HEK293 (cell line): ENCODE results near the gene ARMC7.

Experiments used
- CTCF ChIA-PET: fragments of 350-600 bp; formaldehyde crosslinking; extraction: SDS; loops from one replicate; lab custom pipeline; 2021; ENCODE audit warnings: antibody characterized with exemption; lab: Yijun Ruan, JAX
- POLR2A ChIA-PET: fragments of 300-600 bp; formaldehyde crosslinking; extraction: SDS; loops from one replicate; lab custom pipeline; 2020; ENCODE audit warnings: antibody characterized with exemption, inconsistent platforms; lab: Yijun Ruan, JAX
- H3K27ac ChIP-seq: fragments of 200-500 bp; sonication (Bioruptor generic); 2 replicates; pipeline ENCODE4 v1.5.1; 2014; ENCODE audit warnings: low read depth, low read length, control low read depth, inconsistent platforms; ENCODE audit errors: extremely low read depth
- H3K36me3 ChIP-seq, 2 experiments: fragments of 200-500 bp in 1 of 2; sonication (Bioruptor generic) in 1 of 2; 1 replicate in 1 of 2; 2 replicates in 1 of 2; pipeline ENCODE4 v1.5.1; 2014 to 2017; ENCODE audit warnings: inconsistent platforms in 2 of 2, low read length in 2 of 2; ENCODE audit not compliant: control insufficient read depth in 2 of 2, insufficient read depth in 1 of 2
- H3K4me1 ChIP-seq: fragments of 200-500 bp; sonication (Bioruptor generic); 2 replicates; pipeline ENCODE4 v1.5.1; 2014; ENCODE audit warnings: mild to moderate bottlenecking, low read length, inconsistent platforms; ENCODE audit not compliant: control insufficient read depth, insufficient read depth
- H3K4me3 ChIP-seq: 2 replicates; pipeline ENCODE4 v1.5.1; 2011; ENCODE audit warnings: low read depth, mild to moderate bottlenecking, control low read depth, low read length, moderate library complexity
- H3K9me3 ChIP-seq: fragments of 200-500 bp; sonication (Bioruptor generic); 2 replicates; pipeline ENCODE4 v1.5.1; 2014; ENCODE audit warnings: low read depth, low read length, inconsistent platforms; ENCODE audit not compliant: control insufficient read depth, insufficient read depth
- SALL2 ChIP-seq: fragments of 450-650 bp; formaldehyde crosslinking; IDR thresholded peaks from 2 replicates; pipeline ENCODE4 v1.5.0; 2017; ENCODE audit warnings: missing biosample characterization, mild to moderate bottlenecking, missing genetic modification characterization, borderline replicate concordance
- YY2 ChIP-seq: fragments of 450-650 bp; formaldehyde crosslinking; IDR thresholded peaks from 2 replicates; pipeline ENCODE4 v1.5.1; 2016; ENCODE audit warnings: missing biosample characterization, missing genetic modification characterization
- ZBTB8A ChIP-seq: fragments of 450-650 bp; formaldehyde crosslinking; IDR thresholded peaks from 2 replicates; pipeline ENCODE4 v1.5.1; 2016; ENCODE audit warnings: missing biosample characterization, missing genetic modification characterization
- ZFP69B ChIP-seq: fragments of 450-650 bp; formaldehyde crosslinking; IDR thresholded peaks from 2 replicates; pipeline ENCODE4 v1.5.1; 2016; ENCODE audit warnings: missing biosample characterization, missing genetic modification characterization
- ZNF16 ChIP-seq: fragments of 450-650 bp; formaldehyde crosslinking; IDR thresholded peaks from 2 replicates; pipeline ENCODE4 v1.5.1; 2016; ENCODE audit warnings: low read depth, missing biosample characterization, missing genetic modification characterization
- ZNF202 ChIP-seq: fragments of 450-650 bp; formaldehyde crosslinking; IDR thresholded peaks from 2 replicates; pipeline ENCODE4 v1.5.1; 2016; ENCODE audit warnings: missing biosample characterization, missing genetic modification characterization, borderline replicate concordance
- ZNF416 ChIP-seq: fragments of 450-650 bp; formaldehyde crosslinking; IDR thresholded peaks from 2 replicates; pipeline ENCODE4 v1.5.1; 2016; ENCODE audit warnings: missing biosample characterization, missing genetic modification characterization
- ZNF48 ChIP-seq: fragments of 450-650 bp; formaldehyde crosslinking; IDR thresholded peaks from 2 replicates; pipeline ENCODE4 v1.5.1; 2016; ENCODE audit warnings: missing biosample characterization, missing genetic modification characterization
- ZNF530 ChIP-seq: fragments of 450-650 bp; formaldehyde crosslinking; IDR thresholded peaks from 2 replicates; pipeline ENCODE4 v1.5.1; 2016; ENCODE audit warnings: low read depth, missing biosample characterization, missing genetic modification characterization
- ZNF571 ChIP-seq: fragments of 450-650 bp; formaldehyde crosslinking; IDR thresholded peaks from 2 replicates; pipeline ENCODE4 v1.5.0; 2017; ENCODE audit warnings: missing biosample characterization, missing genetic modification characterization
- ZNF707 ChIP-seq: fragments of 450-650 bp; formaldehyde crosslinking; IDR thresholded peaks from 2 replicates; pipeline ENCODE4 v1.5.1; 2016; ENCODE audit warnings: missing biosample characterization, missing genetic modification characterization
- ZNF792 ChIP-seq: fragments of 450-650 bp; formaldehyde crosslinking; IDR thresholded peaks from 2 replicates; pipeline ENCODE4 v1.5.1; 2016; ENCODE audit warnings: missing biosample characterization, missing genetic modification characterization
- TF ChIP-seq, protein P1 (sequence below): fragments of 450-650 bp; formaldehyde crosslinking; IDR thresholded peaks from 2 replicates; pipeline ENCODE4 v1.5.0; 2017; ENCODE audit warnings: missing biosample characterization, missing genetic modification characterization, borderline replicate concordance
- TF ChIP-seq, protein P2 (sequence below): fragments of 450-650 bp; formaldehyde crosslinking; conservative IDR thresholded peaks from 2 replicates; pipeline ENCODE4 v1.5.1; 2016; ENCODE audit warnings: low read depth, missing biosample characterization, missing genetic modification characterization
- TF ChIP-seq, protein P3 (sequence below): fragments of 450-650 bp; formaldehyde crosslinking; IDR thresholded peaks from 2 replicates; pipeline ENCODE4 v1.5.1; 2016; ENCODE audit warnings: missing biosample characterization, missing genetic modification characterization
- TF ChIP-seq, protein P4 (sequence below): fragments of 450-650 bp; formaldehyde crosslinking; IDR thresholded peaks from 2 replicates; pipeline ENCODE4 v1.5.1; 2017; ENCODE audit warnings: missing biosample characterization, missing genetic modification characterization
- TF ChIP-seq, protein P5 (sequence below): fragments of 450-650 bp; formaldehyde crosslinking; IDR thresholded peaks from 2 replicates; pipeline ENCODE4; 2016; ENCODE audit warnings: missing biosample characterization, missing genetic modification characterization
- TF ChIP-seq, protein P6 (sequence below): fragments of 450-650 bp; formaldehyde crosslinking; IDR thresholded peaks from 2 replicates; pipeline ENCODE4 v1.5.1; 2016; ENCODE audit warnings: missing biosample characterization, missing genetic modification characterization

ARMC7 gene

DNA sequence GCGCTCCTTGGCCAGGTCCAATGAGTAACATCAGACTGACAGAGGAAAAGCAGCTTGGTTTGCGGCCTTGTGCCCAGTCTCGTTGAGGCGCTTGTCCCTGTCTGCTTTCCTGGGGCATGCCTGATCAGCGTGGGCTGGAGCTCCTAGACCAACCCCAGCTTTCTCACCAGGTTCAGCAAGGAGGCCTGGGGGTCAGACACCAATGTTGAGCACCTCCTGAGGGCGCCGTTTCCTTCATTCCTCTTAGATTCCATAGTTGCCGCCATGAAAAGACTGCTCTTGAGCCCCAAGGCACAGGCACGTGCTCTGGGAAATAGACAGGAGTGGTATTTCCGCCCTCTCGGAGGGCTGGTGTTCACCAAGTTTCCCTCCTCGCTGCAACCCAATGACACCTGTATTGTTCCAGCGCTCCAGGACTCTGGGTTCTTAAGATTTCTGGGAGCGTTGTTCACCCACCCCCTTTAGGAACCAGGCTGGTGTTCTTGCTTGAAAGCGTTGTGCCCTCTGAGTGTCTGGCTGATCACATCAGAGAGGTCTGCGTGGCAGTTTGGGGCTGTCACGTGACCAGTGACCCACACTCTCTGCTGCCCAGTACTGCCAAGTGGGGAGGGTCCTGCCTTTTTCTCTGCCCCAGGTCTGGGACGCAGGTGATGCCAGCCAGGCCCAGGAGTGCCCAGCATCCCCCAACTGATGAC is 44.8 kb upstream of the ARMC7 start (continued):
- TF ChIP-seq, protein P1, sequence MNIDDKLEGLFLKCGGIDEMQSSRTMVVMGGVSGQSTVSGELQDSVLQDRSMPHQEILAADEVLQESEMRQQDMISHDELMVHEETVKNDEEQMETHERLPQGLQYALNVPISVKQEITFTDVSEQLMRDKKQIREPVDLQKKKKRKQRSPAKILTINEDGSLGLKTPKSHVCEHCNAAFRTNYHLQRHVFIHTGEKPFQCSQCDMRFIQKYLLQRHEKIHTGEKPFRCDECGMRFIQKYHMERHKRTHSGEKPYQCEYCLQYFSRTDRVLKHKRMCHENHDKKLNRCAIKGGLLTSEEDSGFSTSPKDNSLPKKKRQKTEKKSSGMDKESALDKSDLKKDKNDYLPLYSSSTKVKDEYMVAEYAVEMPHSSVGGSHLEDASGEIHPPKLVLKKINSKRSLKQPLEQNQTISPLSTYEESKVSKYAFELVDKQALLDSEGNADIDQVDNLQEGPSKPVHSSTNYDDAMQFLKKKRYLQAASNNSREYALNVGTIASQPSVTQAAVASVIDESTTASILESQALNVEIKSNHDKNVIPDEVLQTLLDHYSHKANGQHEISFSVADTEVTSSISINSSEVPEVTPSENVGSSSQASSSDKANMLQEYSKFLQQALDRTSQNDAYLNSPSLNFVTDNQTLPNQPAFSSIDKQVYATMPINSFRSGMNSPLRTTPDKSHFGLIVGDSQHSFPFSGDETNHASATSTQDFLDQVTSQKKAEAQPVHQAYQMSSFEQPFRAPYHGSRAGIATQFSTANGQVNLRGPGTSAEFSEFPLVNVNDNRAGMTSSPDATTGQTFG (tag by site-specific recombination), result no peak
- TF ChIP-seq ZNF707 (tag by site-specific recombination), result no peak
- TF ChIP-seq, protein P2, sequence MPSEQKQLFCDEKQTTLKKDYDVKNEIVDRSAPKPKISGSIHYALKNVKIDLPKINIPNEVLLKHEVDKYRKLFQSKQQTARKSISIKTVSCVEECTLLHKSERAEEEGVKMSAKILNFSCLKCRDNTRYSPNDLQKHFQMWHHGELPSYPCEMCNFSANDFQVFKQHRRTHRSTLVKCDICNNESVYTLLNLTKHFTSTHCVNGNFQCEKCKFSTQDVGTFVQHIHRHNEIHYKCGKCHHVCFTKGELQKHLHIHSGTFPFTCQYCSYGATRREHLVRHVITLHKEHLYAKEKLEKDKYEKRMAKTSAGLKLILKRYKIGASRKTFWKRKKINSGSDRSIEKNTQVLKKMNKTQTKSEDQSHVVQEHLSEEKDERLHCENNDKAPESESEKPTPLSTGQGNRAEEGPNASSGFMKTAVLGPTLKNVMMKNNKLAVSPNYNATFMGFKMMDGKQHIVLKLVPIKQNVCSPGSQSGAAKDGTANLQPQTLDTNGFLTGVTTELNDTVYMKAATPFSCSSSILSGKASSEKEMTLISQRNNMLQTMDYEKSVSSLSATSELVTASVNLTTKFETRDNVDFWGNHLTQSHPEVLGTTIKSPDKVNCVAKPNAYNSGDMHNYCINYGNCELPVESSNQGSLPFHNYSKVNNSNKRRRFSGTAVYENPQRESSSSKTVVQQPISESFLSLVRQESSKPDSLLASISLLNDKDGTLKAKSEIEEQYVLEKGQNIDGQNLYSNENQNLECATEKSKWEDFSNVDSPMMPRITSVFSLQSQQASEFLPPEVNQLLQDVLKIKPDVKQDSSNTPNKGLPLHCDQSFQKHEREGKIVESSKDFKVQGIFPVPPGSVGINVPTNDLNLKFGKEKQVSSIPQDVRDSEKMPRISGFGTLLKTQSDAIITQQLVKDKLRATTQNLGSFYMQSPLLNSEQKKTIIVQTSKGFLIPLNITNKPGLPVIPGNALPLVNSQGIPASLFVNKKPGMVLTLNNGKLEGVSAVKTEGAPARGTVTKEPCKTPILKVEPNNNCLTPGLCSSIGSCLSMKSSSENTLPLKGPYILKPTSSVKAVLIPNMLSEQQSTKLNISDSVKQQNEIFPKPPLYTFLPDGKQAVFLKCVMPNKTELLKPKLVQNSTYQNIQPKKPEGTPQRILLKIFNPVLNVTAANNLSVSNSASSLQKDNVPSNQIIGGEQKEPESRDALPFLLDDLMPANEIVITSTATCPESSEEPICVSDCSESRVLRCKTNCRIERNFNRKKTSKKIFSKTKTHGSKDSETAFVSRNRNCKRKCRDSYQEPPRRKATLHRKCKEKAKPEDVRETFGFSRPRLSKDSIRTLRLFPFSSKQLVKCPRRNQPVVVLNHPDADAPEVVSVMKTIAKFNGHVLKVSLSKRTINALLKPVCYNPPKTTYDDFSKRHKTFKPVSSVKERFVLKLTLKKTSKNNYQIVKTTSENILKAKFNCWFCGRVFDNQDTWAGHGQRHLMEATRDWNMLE (tag by site-specific recombination), result no peak
- TF ChIP-seq, protein P3, sequence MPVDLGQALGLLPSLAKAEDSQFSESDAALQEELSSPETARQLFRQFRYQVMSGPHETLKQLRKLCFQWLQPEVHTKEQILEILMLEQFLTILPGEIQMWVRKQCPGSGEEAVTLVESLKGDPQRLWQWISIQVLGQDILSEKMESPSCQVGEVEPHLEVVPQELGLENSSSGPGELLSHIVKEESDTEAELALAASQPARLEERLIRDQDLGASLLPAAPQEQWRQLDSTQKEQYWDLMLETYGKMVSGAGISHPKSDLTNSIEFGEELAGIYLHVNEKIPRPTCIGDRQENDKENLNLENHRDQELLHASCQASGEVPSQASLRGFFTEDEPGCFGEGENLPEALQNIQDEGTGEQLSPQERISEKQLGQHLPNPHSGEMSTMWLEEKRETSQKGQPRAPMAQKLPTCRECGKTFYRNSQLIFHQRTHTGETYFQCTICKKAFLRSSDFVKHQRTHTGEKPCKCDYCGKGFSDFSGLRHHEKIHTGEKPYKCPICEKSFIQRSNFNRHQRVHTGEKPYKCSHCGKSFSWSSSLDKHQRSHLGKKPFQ (tag by site-specific recombination), result no peak
- TF ChIP-seq, all 188 proteins: peak for 0

DNA sequence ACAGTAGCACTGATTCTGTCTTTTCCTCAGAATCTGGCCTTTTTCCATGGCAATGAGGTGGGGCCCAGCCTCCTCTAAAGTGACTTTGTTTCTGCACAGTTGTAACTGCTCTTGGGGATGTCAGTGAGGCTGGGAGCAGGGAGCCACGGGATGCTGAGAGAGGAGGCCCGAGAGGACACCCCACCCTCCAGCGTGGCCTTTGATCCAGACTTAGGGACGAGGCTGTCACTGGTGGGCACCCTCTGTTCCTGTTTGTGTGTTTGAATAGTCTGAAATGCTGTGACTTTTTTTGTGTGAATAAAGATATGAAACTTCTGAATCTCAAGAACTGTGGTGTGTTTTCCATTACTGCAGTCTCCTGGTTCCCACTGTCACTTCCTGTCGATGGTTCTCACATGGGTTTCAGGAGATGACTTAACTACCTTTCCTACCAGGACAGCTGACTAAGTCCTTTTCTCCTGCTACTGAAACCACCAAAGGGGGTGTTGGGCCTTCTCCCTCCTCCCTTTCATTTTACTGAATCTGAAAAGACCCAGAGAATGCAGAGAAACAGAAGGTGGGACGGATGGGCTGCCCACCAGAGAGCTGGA is 44.1 kb upstream of the ARMC7 start:
- Histone ChIP-seq H3K27ac (no peak overlapping the region), H3K9me3 (no peaks in the 10 kb centered on the region), H3K36me3 (peaks cover 18 to 48% of the 10 kb centered on the region in 2 experiments), H3K4me1 (no peaks in the 10 kb centered on the region), H3K4me3 (no peak overlapping the region)
- ChIA-PET POLR2A (no interaction called here), CTCF (interaction anchor here (0.7 to 15.6 kb wide), 4 partner anchors 11 to 104 kb away, joined by 3 to 117 read pairs (median 3); partner anchors contain the start of gene ARMC7)
- TF ChIP-seq ZBTB8A (tag by site-specific recombination), result no peak
- no peak for TF ChIP-seq ZNF571 (tag by site-specific recombination)
- TF ChIP-seq, protein P4, sequence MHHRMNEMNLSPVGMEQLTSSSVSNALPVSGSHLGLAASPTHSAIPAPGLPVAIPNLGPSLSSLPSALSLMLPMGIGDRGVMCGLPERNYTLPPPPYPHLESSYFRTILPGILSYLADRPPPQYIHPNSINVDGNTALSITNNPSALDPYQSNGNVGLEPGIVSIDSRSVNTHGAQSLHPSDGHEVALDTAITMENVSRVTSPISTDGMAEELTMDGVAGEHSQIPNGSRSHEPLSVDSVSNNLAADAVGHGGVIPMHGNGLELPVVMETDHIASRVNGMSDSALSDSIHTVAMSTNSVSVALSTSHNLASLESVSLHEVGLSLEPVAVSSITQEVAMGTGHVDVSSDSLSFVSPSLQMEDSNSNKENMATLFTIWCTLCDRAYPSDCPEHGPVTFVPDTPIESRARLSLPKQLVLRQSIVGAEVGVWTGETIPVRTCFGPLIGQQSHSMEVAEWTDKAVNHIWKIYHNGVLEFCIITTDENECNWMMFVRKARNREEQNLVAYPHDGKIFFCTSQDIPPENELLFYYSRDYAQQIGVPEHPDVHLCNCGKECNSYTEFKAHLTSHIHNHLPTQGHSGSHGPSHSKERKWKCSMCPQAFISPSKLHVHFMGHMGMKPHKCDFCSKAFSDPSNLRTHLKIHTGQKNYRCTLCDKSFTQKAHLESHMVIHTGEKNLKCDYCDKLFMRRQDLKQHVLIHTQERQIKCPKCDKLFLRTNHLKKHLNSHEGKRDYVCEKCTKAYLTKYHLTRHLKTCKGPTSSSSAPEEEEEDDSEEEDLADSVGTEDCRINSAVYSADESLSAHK (tag by site-specific recombination), result no peak
- no peak for TF ChIP-seq ZFP69B (tag by site-specific recombination)
- no peak for TF ChIP-seq ZNF16 (tag by site-specific recombination)
- no peak for TF ChIP-seq ZNF530
- TF ChIP-seq ZNF416 (tag by site-specific recombination), result no peak
- no peak for TF ChIP-seq ZNF792 (tag by site-specific recombination)
- TF ChIP-seq, protein P5, sequence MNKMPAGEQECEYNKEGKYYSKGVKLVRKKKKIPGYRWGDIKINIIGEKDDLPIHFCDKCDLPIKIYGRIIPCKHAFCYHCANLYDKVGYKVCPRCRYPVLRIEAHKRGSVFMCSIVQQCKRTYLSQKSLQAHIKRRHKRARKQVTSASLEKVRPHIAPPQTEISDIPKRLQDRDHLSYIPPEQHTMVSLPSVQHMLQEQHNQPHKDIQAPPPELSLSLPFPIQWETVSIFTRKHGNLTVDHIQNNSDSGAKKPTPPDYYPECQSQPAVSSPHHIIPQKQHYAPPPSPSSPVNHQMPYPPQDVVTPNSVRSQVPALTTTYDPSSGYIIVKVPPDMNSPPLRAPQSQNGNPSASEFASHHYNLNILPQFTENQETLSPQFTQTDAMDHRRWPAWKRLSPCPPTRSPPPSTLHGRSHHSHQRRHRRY (tag by site-specific recombination), result no peak
- TF ChIP-seq ZNF202 (tag by site-specific recombination), result no peak
- no peak for TF ChIP-seq YY2 (tag by site-specific recombination)
- TF ChIP-seq, protein P6, sequence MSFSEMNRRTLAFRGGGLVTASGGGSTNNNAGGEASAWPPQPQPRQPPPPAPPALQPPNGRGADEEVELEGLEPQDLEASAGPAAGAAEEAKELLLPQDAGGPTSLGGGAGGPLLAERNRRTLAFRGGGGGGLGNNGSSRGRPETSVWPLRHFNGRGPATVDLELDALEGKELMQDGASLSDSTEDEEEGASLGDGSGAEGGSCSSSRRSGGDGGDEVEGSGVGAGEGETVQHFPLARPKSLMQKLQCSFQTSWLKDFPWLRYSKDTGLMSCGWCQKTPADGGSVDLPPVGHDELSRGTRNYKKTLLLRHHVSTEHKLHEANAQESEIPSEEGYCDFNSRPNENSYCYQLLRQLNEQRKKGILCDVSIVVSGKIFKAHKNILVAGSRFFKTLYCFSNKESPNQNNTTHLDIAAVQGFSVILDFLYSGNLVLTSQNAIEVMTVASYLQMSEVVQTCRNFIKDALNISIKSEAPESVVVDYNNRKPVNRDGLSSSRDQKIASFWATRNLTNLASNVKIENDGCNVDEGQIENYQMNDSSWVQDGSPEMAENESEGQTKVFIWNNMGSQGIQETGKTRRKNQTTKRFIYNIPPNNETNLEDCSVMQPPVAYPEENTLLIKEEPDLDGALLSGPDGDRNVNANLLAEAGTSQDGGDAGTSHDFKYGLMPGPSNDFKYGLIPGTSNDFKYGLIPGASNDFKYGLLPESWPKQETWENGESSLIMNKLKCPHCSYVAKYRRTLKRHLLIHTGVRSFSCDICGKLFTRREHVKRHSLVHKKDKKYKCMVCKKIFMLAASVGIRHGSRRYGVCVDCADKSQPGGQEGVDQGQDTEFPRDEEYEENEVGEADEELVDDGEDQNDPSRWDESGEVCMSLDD, result no peak
- no peak for TF ChIP-seq SALL2
- TF ChIP-seq ZNF48 (tag by site-specific recombination), result no peak
